PFSK-1 (cell line): ENCODE measurements around the gene TJP2.

Experiments
- POLR2AphosphoS5 ChIP-seq: IDR thresholded peaks from 2 replicates; pipeline ENCODE4 v1.6.1; 2012; ENCODE audit warnings: low read depth, mild to moderate bottlenecking, control low read depth, low read length, moderate library complexity
- REST ChIP-seq, 2 experiments: IDR thresholded peaks; 2 replicates each; pipeline versions ENCODE4 v1.6.1 to v1.8.0; 2011 to 2012; ENCODE audit warnings: low read depth in 2 of 2, low read length in 2 of 2, control low read depth in 1 of 2, inconsistent platforms in 1 of 2, mild to moderate bottlenecking in 1 of 2, moderate library complexity in 1 of 2; ENCODE audit not compliant: insufficient read depth in 1 of 2
- SIN3A ChIP-seq: IDR thresholded peaks from 2 replicates; pipeline ENCODE4 v1.6.1; 2012; ENCODE audit warnings: mild to moderate bottlenecking, low read length, moderate library complexity, borderline replicate concordance; ENCODE audit not compliant: insufficient read depth

DNA sequence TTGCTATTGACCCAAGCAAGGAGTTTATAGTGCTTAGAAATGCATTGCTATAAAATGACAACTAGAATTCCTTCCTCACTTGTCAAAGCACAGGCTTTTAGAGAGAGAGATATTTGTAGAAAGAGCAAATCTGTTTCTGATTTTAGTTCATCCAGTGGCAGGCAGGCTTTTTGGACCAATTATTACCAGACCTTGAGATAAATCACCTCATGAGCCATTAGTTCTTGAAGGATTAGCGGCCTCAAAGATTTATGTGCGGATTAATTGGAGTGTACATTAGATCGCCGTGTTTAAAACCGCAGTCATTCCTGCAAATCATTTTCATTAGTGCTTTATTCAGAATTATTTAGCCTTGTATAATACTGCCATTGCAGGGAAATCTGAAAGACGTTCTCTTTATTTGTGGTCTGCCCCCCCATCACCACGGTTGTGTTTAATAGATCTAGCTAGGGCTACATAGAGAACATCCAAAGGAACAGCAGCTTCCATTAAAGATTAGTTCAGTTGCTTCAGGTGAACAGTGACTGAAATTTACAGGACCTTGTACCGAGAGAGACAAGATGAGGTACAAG, 28.8 kb upstream of the TJP2 start:
- no peak for TF ChIP-seq REST (IDR thresholded peaks at IDR 0.05; ENCODE audit: insufficient read depth in 1 of 2, low read depth in 2 of 2, low read length in 2 of 2)
- no peak for TF ChIP-seq SIN3A
- TF ChIP-seq POLR2AphosphoS5, result no peak
